ENCODE results near the gene MGLL.
"Not testable (repeated sequence)": the region's sequence is repeated elsewhere in the genome, so short reads cannot be mapped to it uniquely, and the experiment has no call there.

Gene MGLL

GRCh38 chr3:127688416-127689265, 133.7 kb downstream of the MGLL start:
- DNase-seq (ENCODE audit: low spot score) = no peak

GRCh38 chr3:127688022-127688415, 134.3 kb downstream of the MGLL start:
- DNase-seq (ENCODE audit: low spot score) = no peak

GRCh38 chr3:127687228-127687737, 135.0 kb downstream of the MGLL start:
- DNase-seq (ENCODE audit: low spot score) = no peak

- no peak for DNase-seq (ENCODE audit: low spot score)
These were observed 135.8 kb downstream of the MGLL start for GRCh38 chr3:127686512-127686894.

GRCh38 chr3:127685708-127686511, 136.4 kb downstream of the MGLL start:
- DNase-seq (ENCODE audit: low spot score) = no peak

GRCh38 chr3:127684871-127685707, 137.2 kb downstream of the MGLL start:
- DNase-seq (ENCODE audit: low spot score) = no peak

- no peak for DNase-seq (ENCODE audit: low spot score)
These were observed 139.8 kb downstream of the MGLL start for GRCh38 chr3:127682561-127682960.

- not testable (repeated sequence) for DNase-seq (ENCODE audit: low spot score)
These were observed 140.2 kb downstream of the MGLL start for GRCh38 chr3:127682175-127682554.

- no peak for DNase-seq (ENCODE audit: low spot score)
These were observed 141.5 kb downstream of the MGLL start for GRCh38 chr3:127680798-127681221.

- DNase-seq (ENCODE audit: low spot score) = no peak
These were observed 142.1 kb downstream of the MGLL start for GRCh38 chr3:127680146-127680661.

- DNase-seq (ENCODE audit: low spot score) = no peak
These were observed 142.7 kb downstream of the MGLL start for GRCh38 chr3:127679534-127680145.

- no peak for DNase-seq (ENCODE audit: low spot score)
These were observed 143.4 kb downstream of the MGLL start for GRCh38 chr3:127678611-127679533.

- DNase-seq (ENCODE audit: low spot score) = no peak
These were observed 144.1 kb downstream of the MGLL start for GRCh38 chr3:127678315-127678599.

GRCh38 chr3:127677541-127678314, 144.6 kb downstream of the MGLL start:
- DNase-seq (ENCODE audit: low spot score) = no peak

GRCh38 chr3:127676921-127677351, 145.4 kb downstream of the MGLL start:
- no peak for DNase-seq (ENCODE audit: low spot score)

- DNase-seq (ENCODE audit: low spot score) = no peak
These were observed 145.9 kb downstream of the MGLL start for GRCh38 chr3:127676456-127676855.

- no peak for DNase-seq (ENCODE audit: low spot score)
These were observed 146.5 kb downstream of the MGLL start for GRCh38 chr3:127675651-127676391.

- no peak for DNase-seq (ENCODE audit: low spot score)
These were observed 147.5 kb downstream of the MGLL start for GRCh38 chr3:127674790-127675189.

Data from CD4-positive, alpha-beta T cell treated with Interleukin-6 at 100 ng/mL for 8 hours (primary cell).